HK-2 (cell line): ENCODE data around the gene STAT6.

Experiments
- DNase-seq: peaks from one replicate; pipeline ENCODE4 v3.0.0-alpha.2; 2018; ENCODE audit not compliant: unreplicated experiment

Gene STAT6, protein sequence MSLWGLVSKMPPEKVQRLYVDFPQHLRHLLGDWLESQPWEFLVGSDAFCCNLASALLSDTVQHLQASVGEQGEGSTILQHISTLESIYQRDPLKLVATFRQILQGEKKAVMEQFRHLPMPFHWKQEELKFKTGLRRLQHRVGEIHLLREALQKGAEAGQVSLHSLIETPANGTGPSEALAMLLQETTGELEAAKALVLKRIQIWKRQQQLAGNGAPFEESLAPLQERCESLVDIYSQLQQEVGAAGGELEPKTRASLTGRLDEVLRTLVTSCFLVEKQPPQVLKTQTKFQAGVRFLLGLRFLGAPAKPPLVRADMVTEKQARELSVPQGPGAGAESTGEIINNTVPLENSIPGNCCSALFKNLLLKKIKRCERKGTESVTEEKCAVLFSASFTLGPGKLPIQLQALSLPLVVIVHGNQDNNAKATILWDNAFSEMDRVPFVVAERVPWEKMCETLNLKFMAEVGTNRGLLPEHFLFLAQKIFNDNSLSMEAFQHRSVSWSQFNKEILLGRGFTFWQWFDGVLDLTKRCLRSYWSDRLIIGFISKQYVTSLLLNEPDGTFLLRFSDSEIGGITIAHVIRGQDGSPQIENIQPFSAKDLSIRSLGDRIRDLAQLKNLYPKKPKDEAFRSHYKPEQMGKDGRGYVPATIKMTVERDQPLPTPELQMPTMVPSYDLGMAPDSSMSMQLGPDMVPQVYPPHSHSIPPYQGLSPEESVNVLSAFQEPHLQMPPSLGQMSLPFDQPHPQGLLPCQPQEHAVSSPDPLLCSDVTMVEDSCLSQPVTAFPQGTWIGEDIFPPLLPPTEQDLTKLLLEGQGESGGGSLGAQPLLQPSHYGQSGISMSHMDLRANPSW

DNA sequence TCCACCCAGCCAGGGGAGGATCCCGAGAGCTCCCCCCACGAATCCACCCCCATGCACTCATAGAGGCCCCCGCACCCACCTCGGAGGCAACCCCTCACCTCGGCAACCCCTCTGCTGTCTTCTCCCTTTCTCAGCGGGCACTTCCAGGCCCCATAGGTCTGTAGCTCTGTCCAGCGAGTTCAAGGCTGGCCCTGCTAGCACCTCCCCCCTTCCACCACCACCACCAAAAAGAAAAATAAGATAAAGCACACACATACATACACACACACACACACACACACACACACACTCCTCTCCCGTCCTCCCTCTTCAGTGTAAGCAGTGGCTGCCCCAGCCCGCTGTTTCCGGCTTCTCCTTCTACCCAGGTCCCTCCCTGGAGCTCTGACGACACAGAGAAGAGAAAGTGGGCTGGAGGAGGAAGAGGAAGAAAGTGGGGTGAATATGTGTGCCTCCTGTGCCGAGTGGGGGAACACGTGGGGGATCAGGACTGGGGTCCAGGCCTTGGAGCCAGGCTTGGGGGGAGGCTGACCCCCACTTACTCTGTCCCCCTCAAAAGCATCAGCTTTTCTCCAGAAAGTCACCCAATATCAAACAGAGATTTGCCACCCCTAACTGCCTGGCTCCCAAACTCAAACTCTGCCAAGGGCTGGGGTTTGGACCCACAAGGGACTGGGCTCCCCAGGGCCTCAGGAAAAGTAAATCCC, at the start of gene STAT6:
TSS of gene STAT6 (minus strand) at position 332 of the 704 bp plus-strand sequence. CDS start 3,084 bp downstream, outside the sequence.
- DNase-seq = peak; percentile 80

DNA sequence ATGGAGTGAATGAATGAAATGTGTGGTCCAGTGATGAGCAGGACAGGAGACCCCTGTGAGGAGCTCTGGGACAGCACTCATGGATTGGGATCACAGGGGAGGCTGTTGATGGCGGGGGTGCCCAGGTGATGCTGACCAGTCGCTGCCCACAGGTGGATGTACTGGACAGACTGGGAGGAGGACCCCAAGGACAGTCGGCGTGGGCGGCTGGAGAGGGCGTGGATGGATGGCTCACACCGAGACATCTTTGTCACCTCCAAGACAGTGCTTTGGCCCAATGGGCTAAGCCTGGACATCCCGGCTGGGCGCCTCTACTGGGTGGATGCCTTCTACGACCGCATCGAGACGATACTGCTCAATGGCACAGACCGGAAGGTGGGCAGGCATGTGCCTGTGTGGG, 49.6 kb upstream of the STAT6 start:
- no peak for DNase-seq

DNA sequence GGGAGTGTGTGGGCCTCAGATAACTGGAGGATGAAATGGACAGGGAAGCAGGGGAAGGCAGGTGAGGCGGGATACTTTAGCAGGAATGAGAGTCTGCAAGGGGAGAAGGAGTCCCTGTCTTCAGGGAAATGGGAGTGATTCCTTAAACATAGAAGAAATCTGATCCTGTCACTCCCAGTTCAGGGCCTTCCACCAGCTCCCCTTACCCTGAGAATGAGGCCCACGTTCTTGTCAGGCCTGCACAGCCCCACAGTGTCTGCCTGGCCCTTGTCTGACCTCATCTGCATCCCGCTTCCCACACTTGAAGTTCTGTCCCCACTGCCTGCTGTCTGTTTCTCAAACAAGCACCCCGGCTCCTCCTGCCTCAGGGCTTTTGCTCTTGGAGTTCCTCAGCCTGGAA, 48.9 kb upstream of the STAT6 start:
- no peak for DNase-seq

DNA sequence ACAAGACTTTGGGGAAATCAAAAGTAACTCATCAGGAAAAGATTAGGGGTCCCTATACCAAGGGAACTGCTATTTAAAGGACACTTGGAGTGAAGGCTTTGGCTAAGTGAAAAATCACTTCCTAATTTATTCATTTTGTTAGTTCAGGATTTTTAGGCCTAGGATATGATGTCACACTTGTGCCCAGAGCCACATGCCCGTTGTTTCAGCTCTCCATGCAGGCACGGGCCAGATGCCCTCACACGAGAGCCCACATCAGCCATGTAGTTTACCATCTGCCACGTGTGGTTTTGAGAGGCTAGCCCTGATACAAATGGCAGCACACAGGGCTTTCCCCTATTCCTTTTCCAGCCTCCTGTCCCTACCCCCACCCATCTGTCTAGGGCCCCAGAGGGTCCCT, 48.1 kb upstream of the STAT6 start:
- DNase-seq = no peak

DNA sequence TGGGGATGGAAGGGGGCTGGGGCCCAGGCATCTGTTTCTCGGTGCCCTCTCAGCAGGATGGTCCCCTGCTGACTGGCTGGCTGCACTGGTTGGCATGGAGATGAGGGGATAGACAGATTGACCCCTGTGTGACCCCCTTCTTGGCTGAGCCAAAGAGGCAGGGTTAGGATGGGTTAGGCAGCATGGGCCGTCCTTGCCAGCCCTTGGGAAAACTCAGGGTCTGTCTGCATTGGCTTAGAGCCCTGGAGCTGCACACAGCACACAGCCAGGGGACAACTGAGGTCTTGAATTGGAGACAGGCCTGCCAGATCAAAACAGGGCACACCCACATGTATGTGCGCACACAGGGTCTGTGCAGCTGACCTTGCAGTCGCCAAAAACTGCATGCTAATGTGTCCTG, 47.5 kb upstream of the STAT6 start:
- no peak for DNase-seq

DNA sequence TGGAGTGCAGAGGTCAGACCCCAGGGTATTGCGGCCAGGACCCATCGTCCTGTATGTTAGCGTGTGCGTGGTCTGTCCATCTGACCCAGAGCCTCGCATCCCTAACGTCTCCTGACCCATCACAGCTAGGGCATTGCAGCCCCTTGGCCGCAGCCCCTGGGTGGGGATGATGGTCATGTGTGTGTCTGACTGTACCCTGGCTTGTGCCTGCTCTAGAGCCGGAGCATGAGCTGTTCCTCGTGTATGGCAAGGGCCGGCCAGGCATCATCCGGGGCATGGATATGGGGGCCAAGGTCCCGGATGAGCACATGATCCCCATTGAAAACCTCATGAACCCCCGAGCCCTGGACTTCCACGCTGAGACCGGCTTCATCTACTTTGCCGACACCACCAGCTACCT, 47.0 kb upstream of the STAT6 start:
- no peak for DNase-seq

DNA sequence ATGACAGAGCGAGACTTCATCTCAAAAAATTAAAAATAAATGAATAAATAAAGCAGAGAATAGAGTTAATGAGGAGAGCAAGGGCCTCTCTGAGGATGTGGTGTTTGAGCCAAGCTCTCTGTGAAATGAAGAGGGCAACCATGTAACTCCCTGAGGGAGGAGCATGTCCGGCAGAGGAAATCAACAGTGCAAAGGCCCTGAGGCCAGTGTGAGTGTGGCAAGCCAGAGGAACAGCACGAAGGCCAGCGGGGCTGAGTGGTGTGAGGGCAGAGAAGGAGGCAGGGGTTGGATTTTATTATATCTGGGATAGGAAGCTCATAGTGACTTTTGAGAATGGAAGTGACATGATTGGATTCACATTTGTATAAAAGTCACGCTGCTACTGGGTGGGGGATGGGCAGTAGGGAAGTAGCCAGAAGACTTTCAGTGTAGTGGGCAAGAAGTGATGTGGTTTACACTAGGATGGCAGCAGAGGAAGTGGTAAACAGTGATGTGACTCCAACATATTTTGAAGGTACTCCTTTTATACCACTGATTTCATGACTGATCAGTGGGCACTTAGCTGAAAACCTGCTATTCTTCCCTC, 46.5 kb upstream of the STAT6 start:
- DNase-seq = no peak

DNA sequence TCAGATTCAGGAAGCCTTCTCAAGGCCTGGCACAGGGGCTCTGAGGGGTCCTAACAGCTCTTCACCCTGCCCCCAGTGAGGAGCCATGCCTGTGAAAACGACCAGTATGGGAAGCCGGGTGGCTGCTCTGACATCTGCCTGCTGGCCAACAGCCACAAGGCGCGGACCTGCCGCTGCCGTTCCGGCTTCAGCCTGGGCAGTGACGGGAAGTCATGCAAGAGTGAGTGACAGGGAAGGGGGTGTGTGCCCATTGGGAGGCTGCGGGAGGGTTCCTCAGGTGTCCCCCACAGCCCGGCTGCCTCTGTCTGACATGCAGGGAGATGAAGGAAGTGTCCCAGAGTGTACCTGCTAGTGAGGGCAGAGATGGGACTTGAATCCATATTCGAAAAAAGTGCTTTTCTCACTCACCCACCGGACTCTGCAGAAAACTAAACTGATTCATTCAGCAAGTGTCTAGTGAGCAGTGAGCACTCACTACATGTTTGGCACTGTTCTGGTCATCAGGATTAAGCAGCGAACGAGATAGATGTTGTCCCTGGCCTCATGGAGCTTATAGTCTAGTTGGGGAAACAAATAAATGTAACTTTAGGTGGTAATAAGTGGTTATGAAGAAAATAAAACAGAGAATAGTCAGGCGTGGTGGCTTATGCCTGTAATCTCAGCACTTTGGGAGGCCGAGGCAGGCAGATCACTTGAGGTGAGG, 45.7 kb upstream of the STAT6 start:
- DNase-seq = no peak

DNA sequence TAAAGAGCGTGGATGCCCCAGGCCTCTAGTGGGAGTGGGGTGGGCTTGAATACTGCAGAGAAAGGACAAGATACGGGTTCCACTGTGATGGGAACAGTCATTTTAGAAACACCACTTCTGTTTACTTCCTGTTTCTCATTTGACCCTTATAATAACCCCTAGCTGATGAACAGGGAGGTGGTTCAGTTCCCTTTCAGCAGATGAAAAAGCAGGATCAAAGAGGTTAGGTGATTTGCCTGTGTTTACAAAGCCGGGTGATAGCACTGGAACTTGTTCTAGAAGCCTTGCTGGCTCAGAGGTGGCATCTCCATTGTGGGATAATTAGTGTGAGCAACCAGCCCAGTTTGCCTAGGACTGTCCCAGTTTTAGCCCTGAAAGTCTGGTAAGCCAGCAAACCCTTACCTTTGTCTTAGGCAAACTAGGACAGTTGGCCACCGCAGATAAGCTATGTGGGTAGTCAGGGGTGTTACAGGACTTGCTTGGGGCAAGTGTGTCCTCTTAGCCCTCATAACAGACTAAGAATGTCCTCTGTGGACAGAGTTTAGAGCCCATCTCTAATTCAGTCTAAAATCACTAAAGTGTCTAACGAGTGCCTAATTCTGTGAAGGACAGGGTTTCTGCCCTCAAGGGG, 43.8 kb upstream of the STAT6 start:
- DNase-seq = no peak

DNA sequence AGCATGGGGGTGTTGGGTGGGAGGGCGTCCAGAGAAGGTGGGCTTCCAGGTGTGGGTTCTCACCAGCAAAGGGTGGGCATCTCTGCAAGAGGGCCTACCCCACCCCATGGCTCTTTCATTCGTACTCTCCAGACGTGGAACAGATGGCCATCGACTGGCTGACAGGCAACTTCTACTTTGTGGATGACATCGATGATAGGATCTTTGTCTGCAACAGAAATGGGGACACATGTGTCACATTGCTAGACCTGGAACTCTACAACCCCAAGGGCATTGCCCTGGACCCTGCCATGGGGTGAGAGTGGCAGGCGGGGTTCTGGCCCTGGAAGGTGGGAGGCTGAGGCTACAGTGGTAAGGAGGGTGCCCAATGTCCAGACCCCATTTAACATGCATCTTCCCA, 42.9 kb upstream of the STAT6 start:
- no peak for DNase-seq

DNA sequence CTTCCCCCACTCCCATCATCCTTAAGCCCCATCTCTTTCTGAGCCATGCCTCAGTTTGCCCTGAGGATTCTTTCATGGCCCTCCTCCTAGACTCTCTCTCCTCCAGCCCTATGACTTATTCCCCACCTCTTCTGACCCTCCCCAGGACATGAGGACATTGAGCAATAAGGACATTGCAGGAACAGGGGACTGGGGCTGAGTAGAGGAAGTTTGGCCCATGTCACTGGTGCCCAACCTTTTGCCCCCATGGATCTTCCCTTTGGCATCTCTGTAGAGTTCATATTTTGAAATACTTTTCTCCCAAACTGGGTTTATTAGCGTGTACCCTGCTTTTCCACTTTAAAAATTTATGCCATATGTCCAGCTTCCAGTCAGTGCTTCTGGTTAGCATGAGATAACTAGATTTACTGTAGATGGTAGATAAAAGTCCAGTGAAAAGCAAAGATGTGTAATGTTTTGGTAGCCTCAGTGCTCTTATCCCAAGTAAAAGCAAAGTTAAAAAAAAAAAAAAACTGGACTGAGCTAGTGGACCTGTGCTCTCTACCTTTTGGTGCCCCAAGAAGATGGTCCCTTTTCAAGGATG, 42.3 kb upstream of the STAT6 start:
- DNase-seq = no peak

DNA sequence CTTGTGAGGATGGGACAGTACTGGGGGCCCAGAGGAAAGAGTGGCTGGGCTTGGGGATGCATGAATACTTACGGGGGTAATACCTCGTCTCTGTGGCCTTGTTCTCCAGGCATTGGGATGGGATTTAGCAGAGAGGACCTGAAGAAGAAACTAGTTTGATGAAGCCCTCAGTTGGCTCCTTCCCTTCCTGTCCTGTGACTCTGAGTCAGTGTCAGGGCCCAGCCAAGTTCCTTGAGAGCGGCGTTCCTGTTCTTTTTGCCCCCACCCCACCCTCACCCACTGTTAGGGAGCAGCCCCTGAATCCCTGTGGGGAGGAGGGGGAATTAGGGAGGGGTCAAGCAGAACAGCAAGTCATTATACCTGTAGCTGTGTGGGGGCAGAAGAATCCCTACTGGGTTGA, 41.5 kb upstream of the STAT6 start:
- no peak for DNase-seq

DNA sequence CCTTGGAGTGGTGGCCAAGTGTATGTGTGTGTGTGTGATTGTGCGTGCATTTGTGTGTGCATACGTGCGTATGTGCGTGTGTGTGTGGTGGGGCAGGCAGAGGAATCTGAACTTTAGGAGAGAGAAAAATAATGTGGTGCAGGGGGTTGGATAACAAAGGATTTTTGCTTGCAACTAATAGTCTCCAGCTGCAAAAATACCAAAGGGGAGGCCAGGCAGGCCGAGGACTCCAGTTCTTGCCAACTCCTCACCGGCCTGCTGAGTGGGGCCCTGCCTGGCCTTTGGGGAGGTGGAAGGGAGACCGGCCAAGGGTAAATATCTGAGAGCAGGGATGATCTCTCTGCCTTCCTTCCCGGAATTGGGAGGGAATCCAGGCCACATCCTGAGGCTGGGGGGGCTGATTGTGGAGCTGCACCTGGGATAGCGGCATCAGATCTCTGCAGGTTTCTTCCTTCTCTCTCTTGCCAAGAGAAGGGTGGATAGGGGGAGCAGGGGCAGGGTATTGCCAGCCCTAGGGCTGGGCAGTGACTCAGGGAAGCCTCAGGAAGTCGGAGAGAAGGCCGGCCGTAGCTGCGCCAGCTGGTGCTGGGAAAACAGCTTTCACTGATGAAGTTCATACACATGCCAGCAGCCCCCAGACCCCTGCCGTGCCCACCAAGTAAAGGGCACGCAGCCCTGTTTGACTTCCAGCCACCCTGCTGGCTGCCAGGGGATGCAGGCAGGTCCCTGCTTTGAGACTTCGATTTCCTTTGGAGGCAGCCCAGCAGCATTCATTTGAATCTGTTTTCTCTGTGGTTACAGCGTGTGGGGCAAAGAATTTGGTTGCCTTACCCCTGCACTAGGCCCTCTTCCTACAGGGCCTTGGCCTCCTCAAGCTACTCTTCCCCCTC, 40.8 kb upstream of the STAT6 start:
- no peak for DNase-seq

DNA sequence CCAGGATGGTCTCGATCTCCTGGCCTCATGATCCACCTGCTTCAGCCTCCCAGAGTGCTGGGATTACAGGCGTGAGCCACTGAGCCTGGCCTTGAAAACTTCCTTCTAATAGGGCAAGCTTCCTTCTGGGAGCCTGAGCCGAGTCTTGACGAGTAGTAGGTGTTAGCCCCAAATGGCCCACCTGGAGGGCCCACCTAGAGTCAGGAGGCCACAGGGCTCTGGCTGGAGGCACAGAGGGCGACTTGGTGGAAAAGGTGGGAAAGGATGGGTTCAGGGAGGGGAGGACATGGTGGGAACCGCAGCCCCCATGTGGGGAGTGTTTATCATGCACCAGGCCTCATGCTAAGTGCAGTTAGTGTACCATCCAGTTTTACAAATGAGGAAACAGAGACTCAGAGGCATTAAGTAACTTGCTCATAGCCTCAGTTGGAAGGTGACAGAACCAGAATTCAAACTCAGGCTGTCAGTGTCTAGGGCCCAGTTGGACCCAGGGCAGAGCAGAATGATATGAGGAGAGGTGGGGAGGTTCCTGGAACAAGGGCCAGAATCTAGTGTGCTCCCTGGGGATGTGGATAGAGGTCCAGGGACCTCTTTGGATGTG, 39.3 kb upstream of the STAT6 start:
- no peak for DNase-seq

DNA sequence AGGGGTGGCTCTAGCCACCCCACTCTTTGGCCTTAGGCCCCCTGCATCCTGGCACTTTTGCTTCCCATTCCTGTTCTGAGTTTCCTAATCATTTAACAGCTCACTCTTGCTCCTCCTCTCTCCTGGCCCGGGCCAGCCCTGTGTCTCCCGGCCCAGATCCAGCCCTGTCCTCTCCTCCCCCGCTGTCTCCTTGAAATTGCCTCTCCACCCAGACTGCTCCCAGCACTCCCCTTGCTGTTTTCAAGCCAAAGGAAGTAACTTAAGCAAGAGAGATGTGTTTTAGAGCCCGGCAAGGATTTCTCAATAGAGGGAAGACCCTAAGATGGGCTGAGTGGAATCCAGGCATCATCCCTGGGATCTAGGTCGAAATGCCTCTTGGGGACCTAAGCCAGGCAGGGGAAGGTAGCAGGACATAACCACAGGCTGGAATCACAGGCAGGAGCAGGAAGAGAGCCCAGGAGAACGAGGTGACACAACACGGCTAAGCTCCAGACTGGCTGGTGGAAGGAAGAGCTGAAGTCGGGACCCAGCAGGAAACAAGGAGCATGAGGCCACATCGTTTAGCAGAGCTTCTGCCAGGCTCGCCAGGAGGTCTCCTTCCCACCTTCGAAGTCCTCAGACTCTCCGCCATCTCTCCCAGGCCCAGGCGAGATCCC, 38.2 kb upstream of the STAT6 start:
- no peak for DNase-seq

DNA sequence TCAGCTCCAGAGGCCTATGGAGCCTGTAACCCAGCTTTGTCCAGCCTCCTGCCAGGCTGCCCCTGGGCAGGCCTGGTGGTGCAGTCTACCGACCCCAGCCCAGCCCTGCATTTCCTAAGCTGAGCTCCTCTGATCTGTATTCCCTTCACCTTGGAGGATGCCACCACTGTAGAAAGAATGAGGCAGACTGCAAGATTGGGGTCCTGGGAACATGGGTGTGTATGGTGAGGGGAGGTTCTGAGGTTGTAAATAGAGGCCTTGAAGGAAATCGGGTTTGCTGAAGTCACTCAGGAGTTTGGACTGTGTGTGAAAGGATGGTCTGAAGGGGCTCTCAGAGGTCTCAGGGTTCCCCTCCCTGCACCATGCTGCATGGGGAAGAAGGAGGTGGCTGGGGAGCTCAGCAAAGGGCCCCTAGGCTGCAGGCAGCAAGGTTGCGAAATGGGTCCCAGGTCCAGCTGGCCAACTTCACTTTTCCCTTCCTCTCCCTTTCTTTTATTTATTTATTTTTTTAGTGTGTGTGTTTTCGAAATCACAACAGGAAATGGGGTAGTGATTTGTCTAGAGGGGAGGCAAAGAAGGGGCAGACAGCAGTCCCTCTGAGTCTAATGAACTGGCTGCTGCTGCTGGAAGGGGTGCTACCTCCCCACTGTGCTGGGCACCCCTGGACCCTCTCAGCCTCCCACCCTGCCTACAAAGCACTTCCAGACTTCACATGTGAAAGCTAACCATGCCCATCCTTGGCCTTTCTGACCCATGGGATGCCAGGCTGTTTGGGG, 37.5 kb upstream of the STAT6 start:
- DNase-seq = no peak
